ENCODE results near the gene ALX3.

Gene ALX3

GRCh38 chr1:110100335-110100734 lies 29.9 kb upstream of the ALX3 start:
- H3K4me3 ChIP-seq (replicated peaks; ENCODE audit: low read depth, low read length), result no peak overlapping the region
- TF ChIP-seq CTCF (IDR thresholded peaks at IDR 0.05; ENCODE audit: low read length, missing control alignments), result no peak
- no peak for DNase-seq (ENCODE audit: low read depth)

- H3K4me3 ChIP-seq (replicated peaks; ENCODE audit: low read depth, low read length), result no peak overlapping the region
- no peak for DNase-seq (ENCODE audit: low read depth)
- TF ChIP-seq CTCF (IDR thresholded peaks at IDR 0.05; ENCODE audit: low read length, missing control alignments), result no peak
Observed at GRCh38 chr1:110098222-110099026, 28.0 kb upstream of the ALX3 start.

- no peak overlapping the region for H3K4me3 ChIP-seq (replicated peaks; ENCODE audit: low read depth, low read length)
- no peak for DNase-seq (ENCODE audit: low read depth)
- TF ChIP-seq CTCF (IDR thresholded peaks at IDR 0.05; ENCODE audit: low read length, missing control alignments), result no peak
Observed at GRCh38 chr1:110097507-110098221, 27.2 kb upstream of the ALX3 start.

GRCh38 chr1:110094931-110095654 lies 24.6 kb upstream of the ALX3 start:
- TF ChIP-seq CTCF (IDR thresholded peaks at IDR 0.05; ENCODE audit: low read length, missing control alignments), result no peak
- no peak for DNase-seq (ENCODE audit: low read depth)
- no peak overlapping the region for H3K4me3 ChIP-seq (replicated peaks; ENCODE audit: low read depth, low read length)

- TF ChIP-seq CTCF (IDR thresholded peaks at IDR 0.05; ENCODE audit: low read length, missing control alignments), result no peak
- no peak for DNase-seq (ENCODE audit: low read depth)
- no peak overlapping the region for H3K4me3 ChIP-seq (replicated peaks; ENCODE audit: low read depth, low read length)
Observed at GRCh38 chr1:110092991-110093390, 22.5 kb upstream of the ALX3 start.

GRCh38 chr1:110091791-110092190 lies 21.3 kb upstream of the ALX3 start:
- H3K4me3 ChIP-seq (replicated peaks; ENCODE audit: low read depth, low read length), result no peak overlapping the region
- TF ChIP-seq CTCF (IDR thresholded peaks at IDR 0.05; ENCODE audit: low read length, missing control alignments), result no peak
- DNase-seq (ENCODE audit: low read depth), result no peak

Data from fibroblast of pulmonary artery (primary cell).